HepG2 (cell line): ENCODE results near the gene VARS1. TPM values are rescaled to one million over a fixed set of nuclear protein-coding genes. Genes with fewer than 3 reads are reported as not detected.

Experiments used
- FOXK1 ChIP-seq: sonication (generic); formaldehyde crosslinking; IDR thresholded peaks from 2 replicates; pipeline ENCODE4 v1.4.0; 2020; ENCODE audit warnings: low read depth, missing genetic modification reagents, borderline replicate concordance
- HIVEP1 ChIP-seq: sonication (generic); formaldehyde crosslinking; IDR thresholded peaks from 2 replicates; pipeline ENCODE4 v1.4.0; 2020; ENCODE audit warnings: mild to moderate bottlenecking, missing genetic modification reagents
- HNRNPL ChIP-seq: fragments of 200-400 bp; formaldehyde crosslinking; IDR thresholded peaks from 2 replicates; pipeline ENCODE4 v1.6.1; 2017; ENCODE audit warnings: mild to moderate bottlenecking, low read depth, low read length
- ISX ChIP-seq: sonication (generic); formaldehyde crosslinking; conservative IDR thresholded peaks from 2 replicates; pipeline ENCODE4 v1.5.0; 2020; ENCODE audit warnings: missing genetic modification reagents
- JDP2 ChIP-seq: sonication (generic); formaldehyde crosslinking; IDR thresholded peaks from 2 replicates; pipeline ENCODE4 v1.8.1; 2022; ENCODE audit warnings: missing genetic modification reagents, borderline replicate concordance
- MAFK ChIP-seq, 2 experiments: IDR thresholded peaks in 1 of 2; conservative IDR thresholded peaks in 1 of 2; 2 replicates each; pipeline ENCODE4 v1.6.1; 2011; ENCODE audit warnings: improper control_type of control experiment in 2 of 2, low read length in 2 of 2
- MED13 ChIP-seq: sonication (generic); formaldehyde crosslinking; IDR thresholded peaks from 2 replicates; pipeline ENCODE4 v1.5.0; 2020; ENCODE audit warnings: missing genetic modification reagents
- NONO ChIP-seq, 2 experiments: fragments of 450-650 bp in 1 of 2; sonication (generic) in 1 of 2; formaldehyde crosslinking in 1 of 2; IDR thresholded peaks in 1 of 2; conservative IDR thresholded peaks in 1 of 2; 2 replicates each; pipeline versions ENCODE4 v1.6.1 to v1.8.0; 2017 to 2022; ENCODE audit warnings: mild to moderate bottlenecking in 1 of 2, missing genetic modification reagents in 1 of 2, moderate library complexity in 1 of 2
- POGZ ChIP-seq: sonication (generic); formaldehyde crosslinking; IDR thresholded peaks from 2 replicates; pipeline ENCODE4 v1.4.0; 2020; ENCODE audit warnings: mild to moderate bottlenecking, missing genetic modification reagents
- SSRP1 ChIP-seq: IDR thresholded peaks from 2 replicates; pipeline ENCODE4 v1.6.1; 2016; ENCODE audit warnings: control low read depth
- TP53 ChIP-seq: sonication (generic); formaldehyde crosslinking; conservative IDR thresholded peaks from 2 replicates; pipeline ENCODE4 v1.4.0; 2020; ENCODE audit warnings: missing genetic modification reagents
- ZNF747 ChIP-seq: sonication (generic); formaldehyde crosslinking; IDR thresholded peaks from 2 replicates; pipeline ENCODE4 v1.8.1; 2023; ENCODE audit warnings: missing genetic modification reagents, mild to moderate bottlenecking, borderline replicate concordance
- polyA plus RNA-seq, 8 experiments: library from polyadenylated mRNA; depleted of rRNA in 3 of 8; stranded (reverse) in 7 of 8; unstranded in 1 of 8; fragments of >200 nt; fragmentation: Illumina TruSeq in 4 of 8; extraction: Trizol in 4 of 8; gene quantifications; 2 replicates each; pipeline versions ENCODE4 v1.2.1 to v1.2.3, GENCODE V29; 2011 to 2016; ENCODE audit warnings: low read depth in 4 of 8, missing spikeins in 1 of 8, mixed read lengths in 1 of 8; ENCODE audit not compliant: insufficient read depth in 1 of 8
- total RNA-seq, 5 experiments: library from RNA; depleted of rRNA; stranded (reverse); fragments of >200 nt; fragmentation: Illumina TruSeq; extraction: Trizol; gene quantifications; 2 replicates each; pipeline ENCODE4 v1.2.3, GENCODE V29; 2016; ENCODE audit warnings: low read depth in 1 of 5
- TF ChIP-seq, protein P1 (sequence below): fragments of 450-650 bp; IDR thresholded peaks from 2 replicates; pipeline ENCODE4 v1.6.1; 2017
- TF ChIP-seq, protein P2 (sequence below): sonication (generic); formaldehyde crosslinking; conservative IDR thresholded peaks from 2 replicates; pipeline ENCODE4 v1.8.0; 2022; ENCODE audit warnings: mild to moderate bottlenecking, moderate library complexity, missing genetic modification reagents
- TF ChIP-seq, protein P3 (sequence below): sonication (generic); formaldehyde crosslinking; IDR thresholded peaks from 2 replicates; pipeline ENCODE4 v1.5.0; 2020; ENCODE audit warnings: mild to moderate bottlenecking, low read depth, missing genetic modification reagents, borderline replicate concordance
- TF ChIP-seq, protein P4 (sequence below): sonication (generic); formaldehyde crosslinking; IDR thresholded peaks from 2 replicates; pipeline ENCODE4 v1.9.0; 2021; ENCODE audit warnings: missing genetic modification reagents, borderline replicate concordance

VARS1 gene
- total and polyA plus RNA-seq, 2 of the 13 experiments (the other 11 are each of a cell fraction or from before 2014, with no cell fraction given) = 14.7 to 56.1 TPM

DNA sequence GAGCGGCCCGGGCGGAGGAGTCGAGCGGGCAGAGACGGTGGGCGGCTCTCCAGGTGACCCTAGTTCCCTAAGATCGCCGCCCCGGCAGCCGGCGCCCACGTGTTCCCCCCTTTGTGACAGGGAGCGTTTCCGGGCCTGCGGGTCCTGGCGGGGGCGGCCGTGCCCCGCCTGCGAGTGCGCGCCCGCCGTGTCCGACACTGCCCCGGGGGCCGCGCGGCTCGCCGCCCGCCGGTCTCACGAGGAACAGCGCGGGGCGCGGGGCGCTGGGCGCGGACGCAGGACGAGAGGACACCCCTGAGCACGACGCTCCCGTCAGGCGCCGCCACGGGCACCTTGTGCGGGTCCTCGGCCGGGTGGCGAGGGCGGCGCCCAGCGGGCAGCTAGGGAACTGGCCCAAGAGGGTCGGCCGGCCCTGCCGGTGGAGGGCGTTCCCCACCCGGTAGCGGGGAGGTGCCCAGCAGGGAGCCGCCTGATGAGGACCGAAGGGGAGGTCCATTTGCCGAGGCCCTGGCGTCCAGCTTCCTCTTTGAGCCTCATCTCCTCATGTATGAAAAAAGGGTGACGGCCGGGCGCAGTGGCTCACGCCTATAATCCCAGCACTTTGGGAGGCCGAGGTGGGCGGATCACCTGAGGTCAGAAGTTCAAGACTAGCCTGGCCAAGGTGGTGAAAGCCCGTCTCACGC, at the start of gene VARS1 (continued):
- peak; percentile 89 for TF ChIP-seq POGZ (CRISPR knock-in tag)
- TF ChIP-seq HIVEP1 (CRISPR knock-in tag) = peak; percentile 72; the same call in 1 of the 2 replicates
- peak; percentile 86; the same call in 1 of the 2 replicates for TF ChIP-seq SSRP1 (CRISPR knock-in tag)
- no peak for TF ChIP-seq MAFK (conservative IDR thresholded peaks at IDR 0.05 in 1 of 2, IDR thresholded peaks at IDR 0.05 in 1 of 2; ENCODE audit: low read length in 2 of 2)
- TF ChIP-seq JDP2 (CRISPR knock-in tag) = no peak
- no peak for TF ChIP-seq TP53 (CRISPR knock-in tag)
- peak; percentile 87 for TF ChIP-seq ZNF747 (CRISPR knock-in tag)
- TF ChIP-seq ISX (CRISPR knock-in tag) = 0 out of 2 replicates have a peak, but pooled peaks have one; percentile 72
- TF ChIP-seq MED13 (CRISPR knock-in tag) = no peak; the same call in 1 of the 2 replicates
- TF ChIP-seq FOXK1 = peak; percentile 54; the same call in 1 of the 2 replicates
- TF ChIP-seq NONO (IDR thresholded peaks at IDR 0.05) = no peak
- peak; percentile 94 for TF ChIP-seq NONO (CRISPR knock-in tag; conservative IDR thresholded peaks at IDR 0.05)
- TF ChIP-seq, protein P1, sequence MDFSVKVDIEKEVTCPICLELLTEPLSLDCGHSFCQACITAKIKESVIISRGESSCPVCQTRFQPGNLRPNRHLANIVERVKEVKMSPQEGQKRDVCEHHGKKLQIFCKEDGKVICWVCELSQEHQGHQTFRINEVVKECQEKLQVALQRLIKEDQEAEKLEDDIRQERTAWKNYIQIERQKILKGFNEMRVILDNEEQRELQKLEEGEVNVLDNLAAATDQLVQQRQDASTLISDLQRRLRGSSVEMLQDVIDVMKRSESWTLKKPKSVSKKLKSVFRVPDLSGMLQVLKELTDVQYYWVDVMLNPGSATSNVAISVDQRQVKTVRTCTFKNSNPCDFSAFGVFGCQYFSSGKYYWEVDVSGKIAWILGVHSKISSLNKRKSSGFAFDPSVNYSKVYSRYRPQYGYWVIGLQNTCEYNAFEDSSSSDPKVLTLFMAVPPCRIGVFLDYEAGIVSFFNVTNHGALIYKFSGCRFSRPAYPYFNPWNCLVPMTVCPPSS = no peak
- no peak for TF ChIP-seq HNRNPL
- TF ChIP-seq, protein P2, sequence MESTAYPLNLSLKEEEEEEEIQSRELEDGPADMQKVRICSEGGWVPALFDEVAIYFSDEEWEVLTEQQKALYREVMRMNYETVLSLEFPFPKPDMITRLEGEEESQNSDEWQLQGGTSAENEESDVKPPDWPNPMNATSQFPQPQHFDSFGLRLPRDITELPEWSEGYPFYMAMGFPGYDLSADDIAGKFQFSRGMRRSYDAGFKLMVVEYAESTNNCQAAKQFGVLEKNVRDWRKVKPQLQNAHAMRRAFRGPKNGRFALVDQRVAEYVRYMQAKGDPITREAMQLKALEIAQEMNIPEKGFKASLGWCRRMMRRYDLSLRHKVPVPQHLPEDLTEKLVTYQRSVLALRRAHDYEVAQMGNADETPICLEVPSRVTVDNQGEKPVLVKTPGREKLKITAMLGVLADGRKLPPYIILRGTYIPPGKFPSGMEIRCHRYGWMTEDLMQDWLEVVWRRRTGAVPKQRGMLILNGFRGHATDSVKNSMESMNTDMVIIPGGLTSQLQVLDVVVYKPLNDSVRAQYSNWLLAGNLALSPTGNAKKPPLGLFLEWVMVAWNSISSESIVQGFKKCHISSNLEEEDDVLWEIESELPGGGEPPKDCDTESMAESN = peak; percentile 87
- TF ChIP-seq, protein P3, sequence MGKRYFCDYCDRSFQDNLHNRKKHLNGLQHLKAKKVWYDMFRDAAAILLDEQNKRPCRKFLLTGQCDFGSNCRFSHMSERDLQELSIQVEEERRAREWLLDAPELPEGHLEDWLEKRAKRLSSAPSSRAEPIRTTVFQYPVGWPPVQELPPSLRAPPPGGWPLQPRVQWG (CRISPR knock-in tag) = no peak
- TF ChIP-seq, protein P4, sequence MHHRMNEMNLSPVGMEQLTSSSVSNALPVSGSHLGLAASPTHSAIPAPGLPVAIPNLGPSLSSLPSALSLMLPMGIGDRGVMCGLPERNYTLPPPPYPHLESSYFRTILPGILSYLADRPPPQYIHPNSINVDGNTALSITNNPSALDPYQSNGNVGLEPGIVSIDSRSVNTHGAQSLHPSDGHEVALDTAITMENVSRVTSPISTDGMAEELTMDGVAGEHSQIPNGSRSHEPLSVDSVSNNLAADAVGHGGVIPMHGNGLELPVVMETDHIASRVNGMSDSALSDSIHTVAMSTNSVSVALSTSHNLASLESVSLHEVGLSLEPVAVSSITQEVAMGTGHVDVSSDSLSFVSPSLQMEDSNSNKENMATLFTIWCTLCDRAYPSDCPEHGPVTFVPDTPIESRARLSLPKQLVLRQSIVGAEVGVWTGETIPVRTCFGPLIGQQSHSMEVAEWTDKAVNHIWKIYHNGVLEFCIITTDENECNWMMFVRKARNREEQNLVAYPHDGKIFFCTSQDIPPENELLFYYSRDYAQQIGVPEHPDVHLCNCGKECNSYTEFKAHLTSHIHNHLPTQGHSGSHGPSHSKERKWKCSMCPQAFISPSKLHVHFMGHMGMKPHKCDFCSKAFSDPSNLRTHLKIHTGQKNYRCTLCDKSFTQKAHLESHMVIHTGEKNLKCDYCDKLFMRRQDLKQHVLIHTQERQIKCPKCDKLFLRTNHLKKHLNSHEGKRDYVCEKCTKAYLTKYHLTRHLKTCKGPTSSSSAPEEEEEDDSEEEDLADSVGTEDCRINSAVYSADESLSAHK = no peak
